Stomach (tissue), 4 donors: Measurements from ENCODE around the gene KIF6.
A peak's percentile ranks its signal among the peaks of the same experiment; 100 is the strongest.

Experiments used
- CTCF ChIP-seq, 7 experiments: fragments of 450-650 bp in 4 of 7; fragments of 200-600 bp in 3 of 7; sonication (generic) in 3 of 7; IDR thresholded peaks; one replicate each; pipeline ENCODE4 v1.5.1; 2016 to 2019; ENCODE audit warnings: antibody characterized with exemption in 7 of 7, control low read depth in 2 of 7, mild to moderate bottlenecking in 1 of 7
- EP300 ChIP-seq: sonication (generic); formaldehyde crosslinking; IDR thresholded peaks from one replicate; pipeline ENCODE4 v1.6.1; 2017; ENCODE audit warnings: antibody characterized with exemption
- POLR2A ChIP-seq, 4 donors: fragments of 450-650 bp; IDR thresholded peaks; one replicate each; pipeline ENCODE4 v1.6.1; 2016; ENCODE audit warnings: antibody characterized with exemption in 4 of 4, control low read depth in 2 of 4, mild to moderate bottlenecking in 1 of 4, moderate library complexity in 1 of 4
- POLR2AphosphoS5 ChIP-seq, 3 donors: sonication (generic); formaldehyde crosslinking; IDR thresholded peaks; one replicate each; pipeline ENCODE4 v1.6.1; 2016; ENCODE audit warnings: antibody characterized with exemption in 3 of 3

DNA sequence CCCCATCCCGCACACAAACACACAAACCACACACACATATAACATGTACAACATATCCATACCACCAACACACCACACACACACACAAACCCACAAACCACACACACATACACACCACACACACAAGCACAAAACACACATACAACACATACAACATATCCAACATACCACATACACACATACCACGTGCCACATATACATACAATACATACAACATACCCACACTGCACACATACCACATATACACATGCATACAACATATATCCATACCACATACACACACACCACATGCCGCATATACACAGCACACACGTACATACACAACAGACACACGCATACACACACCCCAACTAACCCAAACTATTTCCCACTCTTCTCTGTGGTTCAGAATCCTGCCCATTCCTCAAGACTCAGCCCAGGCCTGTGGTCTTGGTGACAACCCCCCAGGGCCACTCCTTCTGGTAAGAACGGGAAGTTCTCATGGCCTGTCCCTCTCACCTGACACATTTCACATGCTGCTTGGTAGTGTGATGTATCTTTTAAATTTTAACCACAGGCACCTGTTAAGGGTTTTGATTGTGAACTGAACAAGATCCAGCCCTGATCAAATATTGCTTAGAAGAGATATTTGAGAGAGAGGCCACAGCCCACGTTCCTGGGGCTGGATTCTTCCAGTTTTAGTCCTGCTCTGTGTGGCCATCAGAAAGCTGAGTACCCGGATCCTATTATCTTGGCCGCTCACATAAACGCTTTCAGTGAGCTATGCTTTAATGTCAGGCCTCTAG lies 346.8 kb downstream of the KIF6 start:
- TF ChIP-seq POLR2A (IDR thresholded peaks at IDR 0.05) (peak in 1 of 4 donors; percentile 62), CTCF (IDR thresholded peaks at IDR 0.05) (no peak), POLR2AphosphoS5 (IDR thresholded peaks at IDR 0.05) (no peak), EP300 (no peak)
